ENCODE measurements around the gene NTRK3. TPM values are rescaled to one million over a fixed set of nuclear protein-coding genes. Genes with fewer than 3 reads are reported as not detected.

Gene NTRK3
- total and polyA plus RNA-seq, 4 donors = 0.21 to 2.9 (median 0.32) TPM

GRCh38 chr15:88108991-88109390 is 147.5 kb downstream of the NTRK3 start:
- Histone ChIP-seq H3K9me3 (ENCODE audit: control insufficient read depth in 4 of 4, low read length in 3 of 4) (peaks cover 0 to 3% (median 0%) of the 10 kb centered on the region in 4 donors), H3K36me3 (ENCODE audit: control insufficient read depth in 4 of 4, insufficient read depth in 3 of 4, low read depth in 1 of 4, low read length in 3 of 4) (no peaks in the 10 kb centered on the region), H3K27me3 (ENCODE audit: control insufficient read depth in 4 of 4, insufficient read depth in 4 of 4, low read length in 3 of 4) (peaks cover 0 to 3% (median 0%) of the 10 kb centered on the region in 4 donors), H3K4me3 (ENCODE audit: low read depth in 1 of 3, low read length in 3 of 3) (no peak overlapping the region), H3K9ac (ENCODE audit: low read depth in 1 of 2, low read length in 2 of 2) (no peak overlapping the region), H3K27ac (ENCODE audit: low read depth in 1 of 2, low read length in 2 of 2) (no peak overlapping the region), H3K4me1 (ENCODE audit: control insufficient read depth in 4 of 4, insufficient read depth in 4 of 4, low read length in 3 of 4) (no peaks in the 10 kb centered on the region)
- TF ChIP-seq HNF4G (IDR thresholded peaks at IDR 0.05) (no peak), ATF3 (IDR thresholded peaks at IDR 0.05) (no peak), NR2F2 (IDR thresholded peaks at IDR 0.05) (no peak), SP1 (IDR thresholded peaks at IDR 0.05) (no peak), HNF4A (conservative IDR thresholded peaks at IDR 0.05) (no peak), JUND (IDR thresholded peaks at IDR 0.05) (no peak), FOXA1 (IDR thresholded peaks at IDR 0.05) (no peak), TAF1 (conservative IDR thresholded peaks at IDR 0.05) (no peak), REST (IDR thresholded peaks at IDR 0.05) (no peak), CTCF (IDR thresholded peaks at IDR 0.05; ENCODE audit: low read depth, low read length, missing input control) (no peak), ZBTB33 (IDR thresholded peaks at IDR 0.05) (no peak), MAX (IDR thresholded peaks at IDR 0.05) (no peak), RXRA (IDR thresholded peaks at IDR 0.05) (no peak), FOXA2 (IDR thresholded peaks at IDR 0.05) (no peak), EGR1 (IDR thresholded peaks at IDR 0.05; ENCODE audit: low read depth in 2 of 2) (no peak)
- no peak for DNase-seq (ENCODE audit: low spot score)
- 67% methylated on average over 12 of the region's 12 CpGs for WGBS

GRCh38 chr15:88108477-88108876 is 148.1 kb downstream of the NTRK3 start:
- H3K4me1 ChIP-seq (ENCODE audit: control insufficient read depth in 4 of 4, insufficient read depth in 4 of 4, low read length in 3 of 4) = no peaks in the 10 kb centered on the region
- TF ChIP-seq REST (IDR thresholded peaks at IDR 0.05) = no peak
- TF ChIP-seq SP1 (IDR thresholded peaks at IDR 0.05) = no peak
- no peak for TF ChIP-seq EGR1 (IDR thresholded peaks at IDR 0.05; ENCODE audit: low read depth in 2 of 2)
- TF ChIP-seq ATF3 (IDR thresholded peaks at IDR 0.05) = no peak
- TF ChIP-seq HNF4A (conservative IDR thresholded peaks at IDR 0.05) = no peak
- TF ChIP-seq MAX (IDR thresholded peaks at IDR 0.05) = no peak
- no peaks in the 10 kb centered on the region for H3K36me3 ChIP-seq (ENCODE audit: control insufficient read depth in 4 of 4, insufficient read depth in 3 of 4, low read depth in 1 of 4, low read length in 3 of 4)
- no peak for DNase-seq (ENCODE audit: low spot score)
- no peak overlapping the region for H3K9ac ChIP-seq (ENCODE audit: low read depth in 1 of 2, low read length in 2 of 2)
- no peak overlapping the region for H3K27ac ChIP-seq (ENCODE audit: low read depth in 1 of 2, low read length in 2 of 2)
- peaks cover 0 to 3% (median 0%) of the 10 kb centered on the region in 4 donors for H3K27me3 ChIP-seq (ENCODE audit: control insufficient read depth in 4 of 4, insufficient read depth in 4 of 4, low read length in 3 of 4)
- H3K9me3 ChIP-seq (ENCODE audit: control insufficient read depth in 4 of 4, low read length in 3 of 4) = peaks cover 0 to 3% (median 0%) of the 10 kb centered on the region in 4 donors
- no peak overlapping the region for H3K4me3 ChIP-seq (ENCODE audit: low read depth in 1 of 3, low read length in 3 of 3)
